ENCODE data around the gene CELSR1.

CELSR1 gene

GRCh38 chr22:46542011-46542985 is 4.9 kb upstream of the CELSR1 start:
- no peaks in the 10 kb centered on the region for H3K9me3 ChIP-seq (replicated peaks in 1 of 2; ENCODE audit: control insufficient read depth in 2 of 2, insufficient read depth in 1 of 2, low read depth in 1 of 2, low read length in 2 of 2)
- H3K4me2 ChIP-seq (ENCODE audit: insufficient read depth, low read length, poor library complexity, severe bottlenecking): no peak overlapping the region
- peak overlapping the region; percentile 25 for H3K18ac ChIP-seq (ENCODE audit: low read length)
- no peak overlapping the region for H3K23ac ChIP-seq (ENCODE audit: low read depth, low read length, poor library complexity)
- WGBS, 2 donors (ENCODE audit: extremely low coverage in 2 of 2, insufficient read length in 2 of 2, insufficient replicate concordance in 1 of 2): no CpG with 5 or more reads among the region's 27 CpGs
- no peak overlapping the region for H2AFZ ChIP-seq (ENCODE audit: low read length)
- peak overlapping the region in 1 of 2 donors; percentile 33 for H3K4me3 ChIP-seq (ENCODE audit: low read length in 2 of 2)
- no peak overlapping the region for H3K14ac ChIP-seq (ENCODE audit: low read length)
- no peak overlapping the region for H3K9ac ChIP-seq (ENCODE audit: low read depth, low read length, poor library complexity)
- H3K27ac ChIP-seq (replicated peaks; ENCODE audit: low read length): no peak overlapping the region
- peak overlapping the region; percentile 57 for H2AK5ac ChIP-seq (ENCODE audit: low read depth, low read length)
- peak overlapping the region; percentile 71 for H2BK15ac ChIP-seq (ENCODE audit: low read length)
- no peak overlapping the region for H4K91ac ChIP-seq (ENCODE audit: low read depth, low read length, poor library complexity)
- H3K4me1 ChIP-seq (ENCODE audit: control insufficient read depth in 2 of 2, insufficient read depth in 1 of 2, low read depth in 1 of 2, low read length in 2 of 2): peaks cover 11 to 28% of the 10 kb centered on the region in 2 donors
- H3K4ac ChIP-seq (ENCODE audit: low read length): no peak overlapping the region
- peak; percentile 50 for DNase-seq (ENCODE audit: low spot score)
- no peak overlapping the region for H4K8ac ChIP-seq (ENCODE audit: low read depth, low read length)
- H3K36me3 ChIP-seq (replicated peaks in 1 of 2; ENCODE audit: control insufficient read depth in 2 of 2, insufficient read depth in 2 of 2, low read length in 2 of 2): no peaks in the 10 kb centered on the region
- peaks cover 0 to 18% (median 0%) of the 10 kb centered on the region in 3 experiments for H3K27me3 ChIP-seq (ENCODE audit: control insufficient read depth in 3 of 3, insufficient read depth in 3 of 3, low read depth in 1 of 3, low read length in 3 of 3)
- H3K79me1 ChIP-seq (ENCODE audit: low read depth, low read length): no peaks in the 10 kb centered on the region
- peak overlapping the region; percentile 4 for H2BK12ac ChIP-seq (ENCODE audit: low read length)
- no peak overlapping the region for H2BK5ac ChIP-seq (ENCODE audit: low read length)
- no peak overlapping the region for H2BK120ac ChIP-seq (ENCODE audit: low read depth, low read length)

DNA sequence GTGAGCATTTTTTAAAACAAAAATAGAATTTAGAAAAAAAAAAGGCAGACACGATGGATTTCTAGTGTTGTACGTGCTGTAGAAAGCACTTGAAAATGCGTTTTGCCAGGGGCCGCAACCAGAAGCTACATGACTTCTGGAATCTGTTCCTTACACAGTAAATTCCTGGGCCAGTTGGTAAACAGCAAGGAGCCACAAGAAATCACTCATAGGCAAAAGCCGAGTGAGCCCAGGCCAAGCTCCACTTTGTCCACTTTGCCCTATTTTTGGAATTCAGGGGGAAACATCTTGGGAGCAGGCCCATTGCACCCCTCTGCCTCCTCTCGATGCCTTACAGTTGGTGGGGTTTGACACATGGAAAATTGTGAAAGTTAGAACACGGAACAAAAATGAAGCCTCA is 4.1 kb upstream of the CELSR1 start:
- Histone ChIP-seq H3K4ac (ENCODE audit: low read length) (no peak overlapping the region), H2BK15ac (ENCODE audit: low read length) (no peak overlapping the region), H4K8ac (ENCODE audit: low read depth, low read length) (no peak overlapping the region), H3K27me3 (ENCODE audit: control insufficient read depth in 3 of 3, insufficient read depth in 3 of 3, low read depth in 1 of 3, low read length in 3 of 3) (peaks cover 0 to 20% (median 0%) of the 10 kb centered on the region in 3 experiments), H2BK12ac (ENCODE audit: low read length) (no peak overlapping the region), H2AFZ (ENCODE audit: low read length) (no peak overlapping the region), H3K23ac (ENCODE audit: low read depth, low read length, poor library complexity) (no peak overlapping the region), H2BK120ac (ENCODE audit: low read depth, low read length) (no peak overlapping the region), H3K14ac (ENCODE audit: low read length) (no peak overlapping the region), H3K4me2 (ENCODE audit: insufficient read depth, low read length, poor library complexity, severe bottlenecking) (no peak overlapping the region), H3K27ac (replicated peaks; ENCODE audit: low read length) (no peak overlapping the region), H3K18ac (ENCODE audit: low read length) (no peak overlapping the region), H2BK5ac (ENCODE audit: low read length) (no peak overlapping the region), H4K91ac (ENCODE audit: low read depth, low read length, poor library complexity) (no peak overlapping the region), H2AK5ac (ENCODE audit: low read depth, low read length) (no peak overlapping the region), H3K4me1 (ENCODE audit: control insufficient read depth in 2 of 2, insufficient read depth in 1 of 2, low read depth in 1 of 2, low read length in 2 of 2) (peaks cover 3 to 22% of the 10 kb centered on the region in 2 donors), H3K9ac (ENCODE audit: low read depth, low read length, poor library complexity) (no peak overlapping the region), H3K9me3 (replicated peaks in 1 of 2; ENCODE audit: control insufficient read depth in 2 of 2, insufficient read depth in 1 of 2, low read depth in 1 of 2, low read length in 2 of 2) (no peaks in the 10 kb centered on the region), H3K4me3 (ENCODE audit: low read length in 2 of 2) (no peak overlapping the region), H3K79me1 (ENCODE audit: low read depth, low read length) (peaks cover 1% of the 10 kb centered on the region), H3K36me3 (replicated peaks in 1 of 2; ENCODE audit: control insufficient read depth in 2 of 2, insufficient read depth in 2 of 2, low read length in 2 of 2) (no peaks in the 10 kb centered on the region)
- no CpG with 5 or more reads among the region's 7 CpGs for WGBS, 2 donors (ENCODE audit: extremely low coverage in 2 of 2, insufficient read length in 2 of 2, insufficient replicate concordance in 1 of 2)
- DNase-seq (ENCODE audit: low spot score): no peak

DNA sequence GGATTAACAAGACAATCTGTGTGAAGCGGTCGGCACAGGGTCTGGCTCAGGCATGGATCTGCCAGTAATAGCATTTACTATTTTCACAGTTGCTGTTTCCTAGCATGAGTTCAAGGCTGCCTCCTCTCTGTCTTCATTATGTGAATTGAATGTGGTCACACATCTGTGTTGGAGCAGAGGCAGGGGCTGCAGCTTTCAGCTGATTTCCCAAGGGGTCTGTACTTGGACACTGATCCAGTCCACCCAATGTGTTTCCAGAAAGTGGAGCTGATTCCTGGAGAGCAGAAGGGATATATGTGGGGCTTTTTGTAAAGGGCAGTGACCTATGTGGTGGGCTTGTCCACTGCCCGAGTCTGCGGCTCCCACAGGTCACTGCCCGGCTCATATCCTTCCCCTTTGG is 3.5 kb upstream of the CELSR1 start:
- no peak overlapping the region for H3K4ac ChIP-seq (ENCODE audit: low read length)
- no peak overlapping the region for H2BK5ac ChIP-seq (ENCODE audit: low read length)
- H3K27me3 ChIP-seq (ENCODE audit: control insufficient read depth in 3 of 3, insufficient read depth in 3 of 3, low read depth in 1 of 3, low read length in 3 of 3): peaks cover 0 to 27% (median 6%) of the 10 kb centered on the region in 3 experiments
- no peak overlapping the region for H3K4me3 ChIP-seq (ENCODE audit: low read length in 2 of 2)
- no peak overlapping the region for H2AFZ ChIP-seq (ENCODE audit: low read length)
- no peak overlapping the region for H3K18ac ChIP-seq (ENCODE audit: low read length)
- no CpG with 5 or more reads among the region's 5 CpGs for WGBS, 2 donors (ENCODE audit: extremely low coverage in 2 of 2, insufficient read length in 2 of 2, insufficient replicate concordance in 1 of 2)
- peaks cover 5% of the 10 kb centered on the region in 2 donors for H3K9me3 ChIP-seq (replicated peaks in 1 of 2; ENCODE audit: control insufficient read depth in 2 of 2, insufficient read depth in 1 of 2, low read depth in 1 of 2, low read length in 2 of 2)
- no peak overlapping the region for H2BK15ac ChIP-seq (ENCODE audit: low read length)
- no peak overlapping the region for H3K4me2 ChIP-seq (ENCODE audit: insufficient read depth, low read length, poor library complexity, severe bottlenecking)
- no peak overlapping the region for H3K27ac ChIP-seq (replicated peaks; ENCODE audit: low read length)
- no peak overlapping the region for H3K9ac ChIP-seq (ENCODE audit: low read depth, low read length, poor library complexity)
- peaks cover 3 to 22% of the 10 kb centered on the region in 2 donors for H3K4me1 ChIP-seq (ENCODE audit: control insufficient read depth in 2 of 2, insufficient read depth in 1 of 2, low read depth in 1 of 2, low read length in 2 of 2)
- DNase-seq (ENCODE audit: low spot score): no peak
- no peak overlapping the region for H2BK12ac ChIP-seq (ENCODE audit: low read length)
- no peak overlapping the region for H4K8ac ChIP-seq (ENCODE audit: low read depth, low read length)
- no peak overlapping the region for H4K91ac ChIP-seq (ENCODE audit: low read depth, low read length, poor library complexity)
- no peak overlapping the region for H3K14ac ChIP-seq (ENCODE audit: low read length)
- peaks cover 0 to 4% of the 10 kb centered on the region in 2 donors for H3K36me3 ChIP-seq (replicated peaks in 1 of 2; ENCODE audit: control insufficient read depth in 2 of 2, insufficient read depth in 2 of 2, low read length in 2 of 2)
- H3K79me1 ChIP-seq (ENCODE audit: low read depth, low read length): peaks cover 1% of the 10 kb centered on the region
- H2BK120ac ChIP-seq (ENCODE audit: low read depth, low read length): no peak overlapping the region
- no peak overlapping the region for H2AK5ac ChIP-seq (ENCODE audit: low read depth, low read length)
- H3K23ac ChIP-seq (ENCODE audit: low read depth, low read length, poor library complexity): no peak overlapping the region

GRCh38 chr22:46539169-46539568 is 1.7 kb upstream of the CELSR1 start:
- no peak overlapping the region for H3K9ac ChIP-seq (ENCODE audit: low read depth, low read length, poor library complexity)
- WGBS, 2 donors (ENCODE audit: extremely low coverage in 2 of 2, insufficient read length in 2 of 2, insufficient replicate concordance in 1 of 2): no CpG with 5 or more reads among the region's 9 CpGs
- no peak overlapping the region for H3K14ac ChIP-seq (ENCODE audit: low read length)
- no peak overlapping the region for H3K4me2 ChIP-seq (ENCODE audit: insufficient read depth, low read length, poor library complexity, severe bottlenecking)
- no peak overlapping the region for H3K4ac ChIP-seq (ENCODE audit: low read length)
- peak overlapping the region; percentile 89 for H2AFZ ChIP-seq (ENCODE audit: low read length)
- H2AK5ac ChIP-seq (ENCODE audit: low read depth, low read length): no peak overlapping the region
- H4K8ac ChIP-seq (ENCODE audit: low read depth, low read length): no peak overlapping the region
- H3K4me1 ChIP-seq (ENCODE audit: control insufficient read depth in 2 of 2, insufficient read depth in 1 of 2, low read depth in 1 of 2, low read length in 2 of 2): peaks cover 3 to 22% of the 10 kb centered on the region in 2 donors
- H4K91ac ChIP-seq (ENCODE audit: low read depth, low read length, poor library complexity): no peak overlapping the region
- peaks cover 5% of the 10 kb centered on the region for H3K79me1 ChIP-seq (ENCODE audit: low read depth, low read length)
- H3K36me3 ChIP-seq (replicated peaks in 1 of 2; ENCODE audit: control insufficient read depth in 2 of 2, insufficient read depth in 2 of 2, low read length in 2 of 2): peaks cover 13 to 21% of the 10 kb centered on the region in 2 donors
- peak overlapping the region; percentile 9 for H2BK5ac ChIP-seq (ENCODE audit: low read length)
- no peak overlapping the region for H2BK12ac ChIP-seq (ENCODE audit: low read length)
- H3K27me3 ChIP-seq (ENCODE audit: control insufficient read depth in 3 of 3, insufficient read depth in 3 of 3, low read depth in 1 of 3, low read length in 3 of 3): peaks cover 0 to 31% (median 10%) of the 10 kb centered on the region in 3 experiments
- peaks cover 22% of the 10 kb centered on the region in 2 donors for H3K9me3 ChIP-seq (replicated peaks in 1 of 2; ENCODE audit: control insufficient read depth in 2 of 2, insufficient read depth in 1 of 2, low read depth in 1 of 2, low read length in 2 of 2)
- no peak overlapping the region for H3K23ac ChIP-seq (ENCODE audit: low read depth, low read length, poor library complexity)
- H3K27ac ChIP-seq (replicated peaks; ENCODE audit: low read length): no peak overlapping the region
- DNase-seq (ENCODE audit: low spot score): no peak
- H3K4me3 ChIP-seq (ENCODE audit: low read length in 2 of 2): no peak overlapping the region
- no peak overlapping the region for H2BK120ac ChIP-seq (ENCODE audit: low read depth, low read length)
- no peak overlapping the region for H2BK15ac ChIP-seq (ENCODE audit: low read length)
- no peak overlapping the region for H3K18ac ChIP-seq (ENCODE audit: low read length)

Measured in neuronal stem cell (in vitro differentiated cells).